GM18873 (cell line): ENCODE data around the gene SPINK4.

Experiments
- ATAC-seq: cut with Tn5 transposase; IDR thresholded peaks from one replicate; pipeline ENCODE4 v1.9.1; 2021; ENCODE audit warnings: mild to moderate bottlenecking, moderate library complexity, moderate number of reproducible peaks; ENCODE audit not compliant: unreplicated experiment, low FRiP score

Gene SPINK4

GRCh38 chr9:33239921-33240320 is at the start of gene SPINK4:
Gene SPINK4 (plus strand): TSS chr9:33240167. CDS start chr9:33240209, 42 bp downstream.
- ATAC-seq, result no peak

DNA sequence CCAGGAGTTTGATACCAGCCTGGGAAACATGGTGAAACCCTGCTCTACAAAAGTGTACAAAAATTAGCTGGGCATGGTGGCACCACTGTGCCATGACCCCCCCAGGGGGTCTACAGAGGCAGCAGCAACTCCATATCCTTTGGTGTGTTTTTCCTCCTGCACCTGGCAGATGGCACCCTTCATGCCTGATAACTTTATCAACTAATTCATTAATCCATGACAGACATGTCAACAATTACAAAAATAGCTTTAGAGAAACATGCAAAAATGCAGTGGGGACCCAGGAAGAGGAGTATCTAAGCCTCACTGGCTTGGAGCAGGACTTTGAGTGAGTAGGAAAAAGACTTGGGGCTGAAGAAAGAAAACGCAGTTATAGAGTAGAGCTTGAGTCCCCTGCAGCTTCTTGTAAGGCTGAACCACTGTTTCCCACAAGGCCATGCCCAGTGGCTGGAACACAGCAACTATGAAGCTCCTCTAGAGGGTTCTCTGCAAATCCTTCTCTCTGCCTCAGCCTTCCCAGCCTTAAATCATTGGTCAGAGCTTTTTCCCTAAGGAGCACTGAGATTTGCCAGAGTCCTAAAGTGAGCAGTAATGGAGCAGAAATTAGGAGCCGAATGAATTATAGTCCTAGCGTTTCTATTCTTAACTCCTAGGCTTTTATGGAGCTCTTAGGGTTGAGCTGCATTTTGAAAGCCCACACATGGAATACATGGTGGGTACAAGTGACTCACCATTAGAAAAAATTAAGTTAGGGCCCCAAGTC is 47.3 kb upstream of the SPINK4 start:
- no peak for ATAC-seq

DNA sequence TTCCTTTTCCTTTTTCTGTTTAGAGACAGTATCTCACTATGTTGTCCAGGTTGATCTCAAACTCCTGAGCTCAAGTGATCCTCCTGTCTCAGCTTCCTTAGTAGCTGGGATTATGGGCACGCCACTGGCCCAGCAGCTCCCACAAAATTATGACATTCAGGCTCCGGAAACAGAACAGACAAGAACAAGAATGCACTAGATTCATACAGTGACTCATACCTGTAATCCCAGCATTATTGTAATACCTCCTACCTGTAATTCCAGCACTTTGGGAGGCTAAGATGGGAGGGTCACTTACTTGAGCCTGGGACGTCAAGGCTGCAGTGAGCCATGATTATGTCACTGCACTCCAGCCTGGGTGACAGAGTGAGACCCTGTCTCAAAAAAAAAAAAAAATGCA is 46.1 kb upstream of the SPINK4 start:
- no peak for ATAC-seq

DNA sequence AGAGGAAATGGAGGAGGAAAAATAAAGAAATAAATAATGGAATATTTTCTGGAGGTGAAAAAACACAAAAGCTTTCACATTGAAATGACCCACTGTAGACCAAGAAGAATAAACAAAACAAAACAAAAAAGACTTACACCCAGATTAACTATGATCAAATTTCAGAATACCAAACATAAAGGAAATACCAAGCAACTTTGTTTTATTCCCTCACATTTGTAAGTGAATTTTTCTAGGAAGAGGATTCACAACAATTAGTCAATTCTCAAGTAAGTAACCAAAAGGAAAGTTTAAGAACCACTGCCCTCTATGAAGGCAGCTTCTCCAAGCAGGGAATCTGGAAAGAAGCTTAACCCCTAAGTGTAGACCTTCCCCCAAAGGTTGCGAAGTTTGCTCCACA is 43.2 kb upstream of the SPINK4 start:
- no peak for ATAC-seq

GRCh38 chr9:33197279-33198152 is 42.5 kb upstream of the SPINK4 start:
- ATAC-seq, result no peak

GRCh38 chr9:33198165-33198564 is 41.8 kb upstream of the SPINK4 start:
- ATAC-seq, result no peak

GRCh38 chr9:33202018-33202417 is 37.9 kb upstream of the SPINK4 start:
- peak; percentile 40 for ATAC-seq

DNA sequence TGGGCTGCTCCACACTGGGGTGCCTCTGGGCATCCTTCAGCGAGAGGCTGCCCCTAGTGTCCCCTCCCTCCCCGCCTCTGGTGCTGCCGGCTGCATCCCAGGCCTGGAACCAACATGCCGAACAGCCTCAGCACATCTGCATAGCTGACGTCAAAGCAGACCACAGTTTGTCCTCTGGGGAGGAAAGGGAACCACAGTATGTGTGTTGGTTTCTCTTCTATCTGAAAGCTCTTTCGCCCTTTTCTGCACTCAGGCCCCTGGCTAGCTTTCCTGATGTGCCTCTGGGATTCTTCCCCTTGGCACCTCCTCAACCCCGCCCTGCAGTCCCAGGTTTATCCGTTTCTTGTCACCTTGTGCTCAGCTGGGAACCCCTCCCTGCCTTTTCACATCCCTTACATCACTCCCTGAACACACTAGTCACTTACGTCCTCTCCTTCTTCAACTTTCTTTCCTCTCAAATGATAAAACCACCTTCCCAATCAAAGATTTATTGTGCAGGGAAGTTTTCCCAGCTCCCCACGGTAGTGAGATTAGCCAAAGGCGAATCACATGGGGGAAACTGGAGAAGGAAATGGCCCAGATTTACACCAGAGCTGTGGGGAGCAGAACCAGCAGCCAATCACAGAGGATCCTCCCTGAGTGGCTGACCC is 37.3 kb upstream of the SPINK4 start:
- ATAC-seq, result peak; percentile 99

DNA sequence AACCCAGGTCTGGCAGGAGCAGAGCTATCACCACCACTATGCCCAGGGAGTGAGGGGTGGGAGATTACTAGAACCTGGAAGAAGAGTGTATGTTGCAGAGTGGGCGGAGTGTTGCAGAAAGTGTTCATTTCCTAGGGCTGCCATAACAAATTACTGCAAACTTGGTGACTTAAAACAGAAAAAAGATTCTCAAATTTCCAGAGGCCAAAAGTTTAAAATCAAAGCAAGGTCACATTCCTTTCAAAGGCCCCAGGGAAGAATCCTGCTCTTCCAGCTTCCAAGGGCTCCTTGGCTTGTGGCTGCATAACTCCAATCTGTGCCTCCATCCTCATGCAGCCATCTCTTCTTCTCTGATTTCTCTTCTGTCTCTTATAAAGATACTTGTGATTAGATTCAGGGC is 30.6 kb upstream of the SPINK4 start:
- no peak for ATAC-seq

DNA sequence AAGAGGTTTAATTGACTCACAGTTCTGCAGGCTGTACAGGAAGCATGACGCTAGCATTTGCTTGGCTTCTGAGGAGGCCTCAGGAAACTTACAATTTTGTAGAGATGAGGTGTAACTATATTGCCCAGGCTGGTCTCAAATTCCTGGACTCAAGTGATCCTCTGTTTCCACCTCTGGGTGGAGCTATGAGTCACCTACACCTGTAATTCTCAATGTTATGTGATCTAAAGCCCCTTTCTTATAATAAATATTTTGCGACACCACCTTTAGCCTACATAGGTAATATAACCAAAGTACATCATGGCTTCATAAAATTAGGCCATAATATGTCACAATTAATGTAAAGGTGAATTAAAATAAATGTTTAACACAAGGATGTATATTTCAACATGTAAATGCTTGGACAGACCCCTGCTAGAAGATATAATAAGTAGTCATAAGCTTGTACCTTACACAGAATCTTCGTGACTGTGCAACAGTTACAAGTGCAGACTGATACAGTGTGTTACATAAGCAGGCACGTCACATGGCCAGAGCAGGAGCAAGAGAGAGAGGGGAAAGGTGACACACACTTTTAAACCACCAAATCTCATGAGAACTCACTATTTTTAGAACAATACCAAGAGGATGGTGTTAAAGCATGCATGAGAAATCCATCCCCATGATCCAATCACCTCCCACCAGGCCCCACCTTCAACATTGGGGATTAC is 29.8 kb upstream of the SPINK4 start:
- ATAC-seq, result no peak

GRCh38 chr9:33211695-33212393 is 28.1 kb upstream of the SPINK4 start:
- no peak for ATAC-seq

DNA sequence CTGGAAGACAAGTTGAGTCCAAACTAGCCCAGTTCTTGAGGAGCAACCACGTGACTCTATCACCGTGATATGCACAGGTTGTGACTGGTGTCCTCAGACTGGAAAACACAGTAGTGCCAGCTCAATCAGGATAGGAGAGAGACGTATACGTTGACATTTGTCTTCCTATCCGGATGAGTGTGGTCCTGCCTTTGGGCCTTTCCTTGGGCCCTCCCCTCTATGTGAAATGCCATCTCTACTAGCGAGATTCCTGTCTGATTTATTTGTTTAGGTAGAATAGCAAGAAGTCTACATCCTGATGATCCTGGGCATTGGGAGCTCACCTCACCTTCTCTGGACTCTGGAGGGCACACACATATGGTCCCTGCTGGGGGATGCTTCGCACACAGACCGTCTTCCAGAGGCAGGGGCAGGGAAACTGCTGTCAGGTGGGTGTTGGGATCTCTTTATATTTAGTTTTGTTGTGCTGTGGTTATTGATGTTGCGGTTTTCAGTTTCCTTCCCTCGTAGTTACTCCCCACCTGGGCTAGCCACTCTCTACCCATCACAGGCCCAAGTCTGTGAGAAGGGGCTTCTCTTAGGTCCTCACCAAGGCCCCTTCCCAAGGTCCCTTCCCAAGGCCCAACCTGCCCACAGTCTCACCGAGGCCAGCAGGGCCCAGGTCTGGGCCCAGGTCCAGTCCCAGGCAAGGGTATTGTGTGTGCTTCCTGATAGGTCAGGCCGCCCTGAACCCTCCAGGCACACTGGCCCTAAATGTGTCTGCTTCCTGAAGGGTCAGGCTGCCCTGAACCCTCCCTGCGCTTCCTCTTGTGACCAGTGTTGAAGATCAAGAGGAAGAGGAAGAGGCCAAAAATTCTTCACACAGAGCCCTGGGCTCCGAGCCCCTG is 19.0 kb upstream of the SPINK4 start:
- ATAC-seq, result no peak

- ATAC-seq, result no peak
These were observed 18.4 kb upstream of the SPINK4 start for GRCh38 chr9:33221568-33221884.

- ATAC-seq, result no peak
These were observed 17.9 kb upstream of the SPINK4 start for GRCh38 chr9:33222031-33222430.

GRCh38 chr9:33223696-33224095 is 16.3 kb upstream of the SPINK4 start:
- ATAC-seq, result no peak

GRCh38 chr9:33225319-33226147 is 14.4 kb upstream of the SPINK4 start:
- ATAC-seq, result no peak

- ATAC-seq, result no peak
These were observed 13.0 kb upstream of the SPINK4 start for GRCh38 chr9:33227008-33227398.

- no peak for ATAC-seq
These were observed 12.2 kb upstream of the SPINK4 start for GRCh38 chr9:33227741-33228140.
